Measurements from ENCODE around the gene DNTT.

Gene DNTT

GRCh38 chr10:96360331-96360730 lies 56.1 kb downstream of the DNTT start:
- H3K27ac ChIP-seq (ENCODE audit: low read depth, low read length), result no peak overlapping the region
- no peak overlapping the region for H2AFZ ChIP-seq (ENCODE audit: low read depth, low read length, severe bottlenecking)
- no peak overlapping the region for H3K4me3 ChIP-seq (ENCODE audit: insufficient read depth, low read length, poor library complexity, severe bottlenecking)
- no peaks in the 10 kb centered on the region for H3K9me3 ChIP-seq (ENCODE audit: insufficient read depth, low read length)
- H3K4me2 ChIP-seq (ENCODE audit: low read depth, low read length, poor library complexity, severe bottlenecking), result no peak overlapping the region
- H3K9me2 ChIP-seq (replicated peaks; ENCODE audit: insufficient read depth, low read length), result no peaks in the 10 kb centered on the region
- no peak for TF ChIP-seq CTCF (IDR thresholded peaks at IDR 0.05; ENCODE audit: insufficient read depth, low read length, poor library complexity, severe bottlenecking)
- no peak for TF ChIP-seq EZH2phosphoT487 (conservative IDR thresholded peaks at IDR 0.05; ENCODE audit: low read length)
- no peaks in the 10 kb centered on the region for H3F3A ChIP-seq (ENCODE audit: insufficient read depth)
- no peaks in the 10 kb centered on the region for H3K27me3 ChIP-seq (ENCODE audit: low read length)
- H3K79me2 ChIP-seq (ENCODE audit: insufficient read depth, low read length), result no peaks in the 10 kb centered on the region
- H3K9ac ChIP-seq (ENCODE audit: low read length), result no peak overlapping the region
- no peaks in the 10 kb centered on the region for H4K20me1 ChIP-seq (ENCODE audit: low read depth, low read length)
- no peaks in the 10 kb centered on the region for H3K36me3 ChIP-seq (ENCODE audit: low read length)

- H4K20me1 ChIP-seq (ENCODE audit: low read depth, low read length), result no peaks in the 10 kb centered on the region
- H3K9me2 ChIP-seq (replicated peaks; ENCODE audit: insufficient read depth, low read length), result no peaks in the 10 kb centered on the region
- no peaks in the 10 kb centered on the region for H3K27me3 ChIP-seq (ENCODE audit: low read length)
- no peak overlapping the region for H2AFZ ChIP-seq (ENCODE audit: low read depth, low read length, severe bottlenecking)
- H3K79me2 ChIP-seq (ENCODE audit: insufficient read depth, low read length), result no peaks in the 10 kb centered on the region
- no peak overlapping the region for H3K27ac ChIP-seq (ENCODE audit: low read depth, low read length)
- no peaks in the 10 kb centered on the region for H3K36me3 ChIP-seq (ENCODE audit: low read length)
- H3F3A ChIP-seq (ENCODE audit: insufficient read depth), result no peaks in the 10 kb centered on the region
- H3K9ac ChIP-seq (ENCODE audit: low read length), result no peak overlapping the region
- TF ChIP-seq CTCF (IDR thresholded peaks at IDR 0.05; ENCODE audit: insufficient read depth, low read length, poor library complexity, severe bottlenecking) (no peak), EZH2phosphoT487 (conservative IDR thresholded peaks at IDR 0.05; ENCODE audit: low read length) (no peak)
- H3K4me3 ChIP-seq (ENCODE audit: insufficient read depth, low read length, poor library complexity, severe bottlenecking), result no peak overlapping the region
- H3K4me2 ChIP-seq (ENCODE audit: low read depth, low read length, poor library complexity, severe bottlenecking), result no peak overlapping the region
- no peaks in the 10 kb centered on the region for H3K9me3 ChIP-seq (ENCODE audit: insufficient read depth, low read length)
Observed at GRCh38 chr10:96360766-96361165, 56.5 kb downstream of the DNTT start.

- H4K20me1 ChIP-seq (ENCODE audit: low read depth, low read length), result no peaks in the 10 kb centered on the region
- no peak for TF ChIP-seq EZH2phosphoT487 (conservative IDR thresholded peaks at IDR 0.05; ENCODE audit: low read length)
- TF ChIP-seq CTCF (IDR thresholded peaks at IDR 0.05; ENCODE audit: insufficient read depth, low read length, poor library complexity, severe bottlenecking), result no peak
- H3F3A ChIP-seq (ENCODE audit: insufficient read depth), result no peaks in the 10 kb centered on the region
- no peaks in the 10 kb centered on the region for H3K9me2 ChIP-seq (replicated peaks; ENCODE audit: insufficient read depth, low read length)
- H2AFZ ChIP-seq (ENCODE audit: low read depth, low read length, severe bottlenecking), result no peak overlapping the region
- no peak overlapping the region for H3K9ac ChIP-seq (ENCODE audit: low read length)
- no peak overlapping the region for H3K4me2 ChIP-seq (ENCODE audit: low read depth, low read length, poor library complexity, severe bottlenecking)
- H3K4me3 ChIP-seq (ENCODE audit: insufficient read depth, low read length, poor library complexity, severe bottlenecking), result no peak overlapping the region
- no peaks in the 10 kb centered on the region for H3K36me3 ChIP-seq (ENCODE audit: low read length)
- no peaks in the 10 kb centered on the region for H3K79me2 ChIP-seq (ENCODE audit: insufficient read depth, low read length)
- H3K9me3 ChIP-seq (ENCODE audit: insufficient read depth, low read length), result no peaks in the 10 kb centered on the region
- H3K27me3 ChIP-seq (ENCODE audit: low read length), result no peaks in the 10 kb centered on the region
- no peak overlapping the region for H3K27ac ChIP-seq (ENCODE audit: low read depth, low read length)
Observed at GRCh38 chr10:96365571-96365970, 61.3 kb downstream of the DNTT start.
